GM19351 (cell line): Measurements from ENCODE around the gene XPO5.
A peak's percentile ranks its signal among the peaks of the same experiment; 100 is the strongest.

Source experiments
- ATAC-seq: cut with Tn5 transposase; IDR thresholded peaks from one replicate; pipeline ENCODE4 v1.9.1; 2021; ENCODE audit warnings: mild to moderate bottlenecking, moderate library complexity; ENCODE audit not compliant: unreplicated experiment

XPO5 gene

GRCh38 chr6:43520097-43520496, 55.7 kb downstream of the XPO5 start:
- ATAC-seq: no peak

GRCh38 chr6:43517505-43518357, 58.1 kb downstream of the XPO5 start:
- ATAC-seq: no peak

- ATAC-seq: peak; percentile 90
Observed at GRCh38 chr6:43516697-43517504, 58.9 kb downstream of the XPO5 start, which contains the start of the genes POLR1C and YIPF3. Gene POLR1C (plus strand): TSS chr6:43517089. CDS start chr6:43517110, 21 bp downstream. Gene YIPF3 (minus strand): TSS chr6:43516926. CDS start chr6:43516807, 119 bp downstream.

- no peak for ATAC-seq
Observed at GRCh38 chr6:43516367-43516696, 59.5 kb downstream of the XPO5 start.

- ATAC-seq: no peak
Observed at GRCh38 chr6:43515808-43516207, 60.0 kb downstream of the XPO5 start.

GRCh38 chr6:43511824-43512415, 63.9 kb downstream of the XPO5 start:
- no peak for ATAC-seq

GRCh38 chr6:43510827-43511163, 65.0 kb downstream of the XPO5 start:
- no peak for ATAC-seq

GRCh38 chr6:43509984-43510826, 65.6 kb downstream of the XPO5 start, which contains the start of gene LRRC73:
Gene LRRC73 (minus strand): TSS chr6:43510346. CDS start chr6:43509785, 561 bp downstream.
- ATAC-seq: peak; percentile 71

- ATAC-seq: no peak
Observed at GRCh38 chr6:43509142-43509983, 66.5 kb downstream of the XPO5 start.

GRCh38 chr6:43508481-43509141, 67.2 kb downstream of the XPO5 start:
- ATAC-seq: no peak

GRCh38 chr6:43506667-43507471, 69.0 kb downstream of the XPO5 start:
- ATAC-seq: peak; percentile 68

- no peak for ATAC-seq
Observed at GRCh38 chr6:43506171-43506570, 69.7 kb downstream of the XPO5 start.

GRCh38 chr6:43505718-43506117, 70.1 kb downstream of the XPO5 start:
- no peak for ATAC-seq

- ATAC-seq: no peak
Observed at GRCh38 chr6:43504756-43505593, 70.9 kb downstream of the XPO5 start.

- no peak for ATAC-seq
Observed at GRCh38 chr6:43503443-43503842, 72.4 kb downstream of the XPO5 start.

GRCh38 chr6:43502666-43503065, 73.2 kb downstream of the XPO5 start:
- ATAC-seq: no peak

GRCh38 chr6:43500921-43501320, 74.9 kb downstream of the XPO5 start:
- no peak for ATAC-seq
